Ovary (tissue), 9 donors: Measurements from ENCODE around the gene ADI1. TPM values are rescaled to one million over a fixed set of nuclear protein-coding genes. Genes with fewer than 3 reads are reported as not detected.

ENCODE experiments used
- DNase-seq, 5 donors: peaks; one replicate each; pipeline ENCODE4 v3.0.0-alpha.2; 2019 to 2020
- H3K27ac ChIP-seq, 2 donors: fragments of 200-600 bp; one replicate each; pipeline versions ENCODE4 v1.5.1 to v1.8.0; 2019 to 2022
- H3K27me3 ChIP-seq: fragments of 200-600 bp; one replicate; pipeline ENCODE4 v1.8.0; 2022
- H3K36me3 ChIP-seq: fragments of 200-600 bp; sonication (generic); one replicate; pipeline ENCODE4 v1.5.1; 2019
- H3K4me1 ChIP-seq: one replicate; pipeline ENCODE4 v1.8.1; 2013; ENCODE audit warnings: mild to moderate bottlenecking, moderate library complexity; ENCODE audit not compliant: insufficient read depth
- H3K4me3 ChIP-seq: fragments of 200-600 bp; sonication (generic); one replicate; pipeline ENCODE4 v1.5.1; 2017
- H3K9me3 ChIP-seq, 2 donors: fragments of 200-600 bp in 1 of 2; sonication (generic) in 1 of 2; one replicate each; pipeline versions ENCODE4 v1.5.1 to v1.8.1; 2013 to 2019; ENCODE audit warnings: mild to moderate bottlenecking in 1 of 2, moderate library complexity in 1 of 2
- CTCF ChIP-seq, 3 donors: fragments of 450-650 bp in 2 of 3; fragments of 200-600 bp in 1 of 3; IDR thresholded peaks; one replicate each; pipeline versions ENCODE4 v1.5.1 to v1.8.0; 2016 to 2022; ENCODE audit warnings: antibody characterized with exemption in 3 of 3, mild to moderate bottlenecking in 1 of 3
- EP300 ChIP-seq: sonication (generic); formaldehyde crosslinking; IDR thresholded peaks from one replicate; pipeline ENCODE4 v1.6.1; 2017; ENCODE audit warnings: antibody characterized with exemption
- POLR2A ChIP-seq: fragments of 450-650 bp; IDR thresholded peaks from one replicate; pipeline ENCODE4 v1.6.1; 2017; ENCODE audit warnings: antibody characterized with exemption, mild to moderate bottlenecking, moderate library complexity
- WGBS, 3 donors: extraction: QIAGEN DNeasy Blood & Tissue Kit in 1 of 3; methylation state at CpG; one replicate each; pipeline versions ENCODE4 v1.1.5 to v1.1.7; 2013 to 2017; 5-methylcytosine and 5-hydroxymethylcytosine counted together
- intact Hi-C, 4 donors: fragments of 100-400 bp; cut with DNase I; formaldehyde crosslinking; loops; one replicate each; pipeline versions ENCODE4 v1.11.0 to v1.15.1; 2022 to 2023
- polyA plus RNA-seq, 2 donors: library from polyadenylated mRNA; stranded (reverse); fragments of 200-250 nt in 1 of 2; fragments of 350-450 nt in 1 of 2; fragmentation: Illumina TruSeq in 1 of 2; extraction: RNeasy Lipid Tissue Mini Kit (QIAGEN cat#74804) in 1 of 2; gene quantifications; one replicate each; pipeline ENCODE4 v1.2.3, GENCODE V29; 2013 to 2014
- total RNA-seq, 7 donors: library from RNA; depleted of rRNA in 2 of 7; stranded (reverse); fragments of >200 nt in 2 of 7; fragmentation: NEBNext Ultra II Directional in 3 of 7; extraction: Animal tissue kit (Norgen Biotek cat#: 25700) in 3 of 7; gene quantifications; one replicate each; pipeline versions ENCODE4 v1.1.0 to v1.2.4, GENCODE V29; 2016 to 2023
- donor health status: DM: no; HTN: no; CAD: no; lungs with moderate emphysema.
- donor health status: DM: no; HTN: no; CAD: no.
- donor health status: Bipolar disorder and iron deficiency.
- donor health status: DM: yes; HTN: yes; CAD: no.
- donor health status: DM: no; HTN: no; CAD: no.
- donor health status: DM: yes; HTN: yes; CAD: no.

ADI1 gene
- total and polyA plus RNA-seq, 9 donors, result 35.9 to 77.2 (median 51.9) TPM

- H3K4me3 ChIP-seq, result no peak overlapping the region
- no peak for TF ChIP-seq POLR2A
- no peak for TF ChIP-seq CTCF (IDR thresholded peaks at IDR 0.05)
- TF ChIP-seq EP300, result no peak
- no peaks in the 10 kb centered on the region for H3K4me1 ChIP-seq
- H3K27me3 ChIP-seq, result no peaks in the 10 kb centered on the region
- no peak overlapping the region for H3K27ac ChIP-seq
- intact Hi-C loops, result no loop called here
- DNase-seq, result no peak
- H3K9me3 ChIP-seq, result no peaks in the 10 kb centered on the region
- H3K36me3 ChIP-seq, result no peaks in the 10 kb centered on the region
- 84 to 87% (median 85%) methylated on average over 31 of the region's 31 CpGs for WGBS, 3 donors
These were observed 39.7 kb downstream of the ADI1 start for GRCh38 chr2:3479430-3480320.

DNA sequence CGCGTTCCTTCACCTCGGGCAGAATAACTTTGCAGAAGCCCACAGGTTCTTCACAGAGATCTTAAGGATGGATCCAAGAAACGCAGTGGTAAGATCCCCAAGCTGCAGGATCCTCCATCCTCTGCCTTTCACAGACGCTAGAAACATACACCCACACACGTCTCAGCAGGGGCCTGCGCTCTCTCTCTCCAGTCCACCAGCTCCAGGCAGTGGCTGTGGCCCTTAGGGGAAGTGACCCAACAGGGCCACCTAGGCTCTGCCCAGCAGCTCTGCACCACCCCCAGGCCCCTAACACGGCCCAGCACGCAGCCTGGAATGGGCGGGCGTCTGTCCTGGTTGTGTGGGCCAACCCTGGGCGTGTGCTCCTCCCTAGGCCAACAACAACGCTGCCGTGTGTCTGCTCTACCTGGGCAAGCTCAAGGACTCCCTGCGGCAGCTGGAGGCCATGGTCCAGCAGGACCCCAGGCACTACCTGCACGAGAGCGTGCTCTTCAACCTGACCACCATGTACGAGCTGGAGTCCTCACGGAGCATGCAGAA lies 40.4 kb downstream of the ADI1 start:
- TF ChIP-seq CTCF (IDR thresholded peaks at IDR 0.05) (no peak), EP300 (no peak), POLR2A (no peak)
- 86 to 87% (median 87%) methylated on average over 13 to 19 of the region's 19 CpGs for WGBS, 3 donors
- no peak overlapping the region for H3K4me3 ChIP-seq
- intact Hi-C loops, result no loop called here
- peak in 1 of 5 donors; percentile 15 for DNase-seq
- H3K4me1 ChIP-seq, result no peaks in the 10 kb centered on the region
- no peak overlapping the region for H3K27ac ChIP-seq
- H3K27me3 ChIP-seq, result no peaks in the 10 kb centered on the region
- H3K36me3 ChIP-seq, result no peaks in the 10 kb centered on the region
- H3K9me3 ChIP-seq, result no peaks in the 10 kb centered on the region

GRCh38 chr2:3476985-3477327 lies 42.4 kb downstream of the ADI1 start:
- H3K27me3 ChIP-seq, result no peaks in the 10 kb centered on the region
- no peaks in the 10 kb centered on the region for H3K4me1 ChIP-seq
- WGBS, 3 donors, result 69 to 80% (median 78%) methylated on average over 5 of the region's 5 CpGs
- no peaks in the 10 kb centered on the region for H3K36me3 ChIP-seq
- H3K4me3 ChIP-seq, result no peak overlapping the region
- intact Hi-C loops, result no loop called here
- H3K9me3 ChIP-seq, result no peaks in the 10 kb centered on the region
- DNase-seq, result peak in 1 of 5 donors; percentile 3
- H3K27ac ChIP-seq, result no peak overlapping the region
- no peak for TF ChIP-seq EP300
- TF ChIP-seq POLR2A, result no peak
- TF ChIP-seq CTCF (IDR thresholded peaks at IDR 0.05), result no peak

DNA sequence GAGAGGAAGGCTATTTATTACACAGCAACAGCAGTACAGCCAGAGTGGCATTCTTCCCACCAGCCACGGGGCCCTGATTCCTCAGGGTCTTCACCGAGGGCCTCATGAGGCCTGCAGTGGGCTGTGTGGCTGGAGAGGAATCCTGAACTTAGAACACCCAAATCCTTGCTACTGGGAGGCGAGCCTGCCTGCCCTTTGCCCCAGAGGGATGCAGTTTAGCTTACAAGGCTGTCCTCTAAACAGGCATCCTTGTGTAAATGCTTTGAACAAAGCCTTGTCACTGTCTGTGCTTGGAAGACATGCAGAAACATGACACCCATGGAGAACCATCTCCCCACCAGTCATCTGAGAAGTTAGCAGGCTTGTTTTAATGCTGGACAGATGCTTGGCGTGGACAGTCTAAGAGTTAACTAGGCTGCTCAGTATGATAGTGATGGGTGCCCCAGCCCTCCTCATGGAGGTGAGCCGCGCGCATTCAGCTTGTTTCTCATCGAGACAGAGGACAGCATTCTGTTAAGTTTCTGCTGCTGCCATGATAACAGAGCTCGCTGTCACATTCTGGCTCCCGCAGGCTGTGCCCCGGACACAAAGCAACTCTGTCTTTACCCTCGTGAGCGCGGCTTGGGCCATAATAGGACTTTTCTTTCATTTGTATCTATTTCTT lies 42.9 kb downstream of the ADI1 start:
- no peak overlapping the region for H3K27ac ChIP-seq
- TF ChIP-seq EP300, result no peak
- H3K4me3 ChIP-seq, result no peak overlapping the region
- H3K9me3 ChIP-seq, result no peaks in the 10 kb centered on the region
- no peaks in the 10 kb centered on the region for H3K36me3 ChIP-seq
- intact Hi-C loops, result no loop called here
- H3K27me3 ChIP-seq, result no peaks in the 10 kb centered on the region
- 74 to 83% (median 81%) methylated on average over 14 of the region's 14 CpGs for WGBS, 3 donors
- DNase-seq, result peak in 1 of 5 donors; percentile 11
- H3K4me1 ChIP-seq, result peaks cover 2% of the 10 kb centered on the region
